ENCODE measurements around the gene ACACA. TPM values are rescaled to one million over a fixed set of nuclear protein-coding genes. Genes with fewer than 3 reads are reported as not detected.

Gene ACACA
- total RNA-seq, 2 donors from 2014 or later = 8.6 to 10.2 TPM

DNA sequence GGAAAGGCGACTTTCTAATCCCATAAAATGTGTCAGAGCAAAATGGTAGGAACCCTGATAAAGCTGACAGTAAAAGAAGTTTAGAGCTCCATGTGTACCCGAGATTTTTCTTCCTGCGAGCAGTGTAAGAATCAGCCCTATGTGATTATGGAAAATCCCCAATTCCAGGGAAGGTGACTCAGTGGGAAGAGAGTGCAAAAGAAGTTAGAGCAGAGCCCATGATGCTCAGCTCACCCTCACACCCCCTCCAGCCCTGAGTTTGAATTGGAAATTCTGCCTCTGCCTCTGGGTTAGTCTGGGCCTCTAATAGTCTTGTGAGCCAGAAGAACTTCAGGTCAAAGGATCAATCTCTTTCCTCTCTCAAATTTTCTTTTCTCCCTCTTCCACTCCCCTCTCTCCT, 18.4 kb downstream of the ACACA start:
- TF ChIP-seq, protein P1, sequence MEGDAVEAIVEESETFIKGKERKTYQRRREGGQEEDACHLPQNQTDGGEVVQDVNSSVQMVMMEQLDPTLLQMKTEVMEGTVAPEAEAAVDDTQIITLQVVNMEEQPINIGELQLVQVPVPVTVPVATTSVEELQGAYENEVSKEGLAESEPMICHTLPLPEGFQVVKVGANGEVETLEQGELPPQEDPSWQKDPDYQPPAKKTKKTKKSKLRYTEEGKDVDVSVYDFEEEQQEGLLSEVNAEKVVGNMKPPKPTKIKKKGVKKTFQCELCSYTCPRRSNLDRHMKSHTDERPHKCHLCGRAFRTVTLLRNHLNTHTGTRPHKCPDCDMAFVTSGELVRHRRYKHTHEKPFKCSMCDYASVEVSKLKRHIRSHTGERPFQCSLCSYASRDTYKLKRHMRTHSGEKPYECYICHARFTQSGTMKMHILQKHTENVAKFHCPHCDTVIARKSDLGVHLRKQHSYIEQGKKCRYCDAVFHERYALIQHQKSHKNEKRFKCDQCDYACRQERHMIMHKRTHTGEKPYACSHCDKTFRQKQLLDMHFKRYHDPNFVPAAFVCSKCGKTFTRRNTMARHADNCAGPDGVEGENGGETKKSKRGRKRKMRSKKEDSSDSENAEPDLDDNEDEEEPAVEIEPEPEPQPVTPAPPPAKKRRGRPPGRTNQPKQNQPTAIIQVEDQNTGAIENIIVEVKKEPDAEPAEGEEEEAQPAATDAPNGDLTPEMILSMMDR (IDR thresholded peaks at IDR 0.05) = no peak
- no peaks in the 10 kb centered on the region for H3K27me3 ChIP-seq
- H3K4me3 ChIP-seq = no peak overlapping the region
- no peak overlapping the region for H3K27ac ChIP-seq
- H3K9me3 ChIP-seq = no peaks in the 10 kb centered on the region
- no peaks in the 10 kb centered on the region for H3K36me3 ChIP-seq
- peaks cover 0 to 19% of the 10 kb centered on the region in 2 donors for H3K4me1 ChIP-seq
- no peak for DNase-seq (ENCODE audit: low spot score)

DNA sequence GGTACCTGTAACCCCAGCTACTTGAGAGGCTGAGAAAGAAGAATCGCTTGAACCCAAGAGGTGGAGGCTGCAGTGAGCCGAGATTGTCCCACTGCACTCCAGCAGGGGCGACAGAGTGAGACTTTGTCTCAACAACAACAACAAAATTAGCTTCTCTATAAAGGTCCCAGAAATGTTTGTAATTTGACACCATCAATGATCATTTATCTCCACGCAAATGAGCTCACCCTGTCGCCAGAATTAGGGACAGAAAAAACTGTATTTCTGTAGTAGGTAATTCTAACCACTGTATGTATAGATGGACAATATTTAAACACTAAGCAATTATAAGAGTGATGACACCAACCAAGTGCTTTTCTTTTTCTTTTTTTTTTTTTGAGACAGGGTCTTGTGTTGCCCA, 20.2 kb downstream of the ACACA start:
- no peak overlapping the region for H3K4me3 ChIP-seq
- H3K9me3 ChIP-seq = no peaks in the 10 kb centered on the region
- no peak overlapping the region for H3K27ac ChIP-seq
- peaks cover 0 to 8% of the 10 kb centered on the region in 2 donors for H3K4me1 ChIP-seq
- H3K27me3 ChIP-seq = no peaks in the 10 kb centered on the region
- no peak for DNase-seq (ENCODE audit: low spot score)
- TF ChIP-seq, protein P1 (IDR thresholded peaks at IDR 0.05) = no peak
- H3K36me3 ChIP-seq = no peaks in the 10 kb centered on the region

- H3K9me3 ChIP-seq = no peaks in the 10 kb centered on the region
- TF ChIP-seq, protein P1 (IDR thresholded peaks at IDR 0.05) = no peak
- H3K36me3 ChIP-seq = no peaks in the 10 kb centered on the region
- H3K27me3 ChIP-seq = no peaks in the 10 kb centered on the region
- no peak for DNase-seq (ENCODE audit: low spot score)
- no peak overlapping the region for H3K4me3 ChIP-seq
- H3K27ac ChIP-seq = no peak overlapping the region
- no peaks in the 10 kb centered on the region for H3K4me1 ChIP-seq
Observed at GRCh38 chr17:37385474-37385990, 21.1 kb downstream of the ACACA start.

- DNase-seq (ENCODE audit: low spot score) = no peak
- Histone ChIP-seq H3K4me1 (no peaks in the 10 kb centered on the region), H3K27ac (no peak overlapping the region), H3K9me3 (no peaks in the 10 kb centered on the region), H3K36me3 (no peaks in the 10 kb centered on the region), H3K27me3 (no peaks in the 10 kb centered on the region), H3K4me3 (no peak overlapping the region)
- TF ChIP-seq, protein P1 (IDR thresholded peaks at IDR 0.05) = no peak
Observed at GRCh38 chr17:37384560-37385149, 22.0 kb downstream of the ACACA start.

- Histone ChIP-seq H3K4me1 (no peaks in the 10 kb centered on the region), H3K4me3 (no peak overlapping the region), H3K9me3 (no peaks in the 10 kb centered on the region), H3K27me3 (no peaks in the 10 kb centered on the region), H3K27ac (no peak overlapping the region), H3K36me3 (no peaks in the 10 kb centered on the region)
- no peak for DNase-seq (ENCODE audit: low spot score)
- TF ChIP-seq, protein P1 (IDR thresholded peaks at IDR 0.05) = no peak
Observed at GRCh38 chr17:37382056-37382455, 24.6 kb downstream of the ACACA start.

DNA sequence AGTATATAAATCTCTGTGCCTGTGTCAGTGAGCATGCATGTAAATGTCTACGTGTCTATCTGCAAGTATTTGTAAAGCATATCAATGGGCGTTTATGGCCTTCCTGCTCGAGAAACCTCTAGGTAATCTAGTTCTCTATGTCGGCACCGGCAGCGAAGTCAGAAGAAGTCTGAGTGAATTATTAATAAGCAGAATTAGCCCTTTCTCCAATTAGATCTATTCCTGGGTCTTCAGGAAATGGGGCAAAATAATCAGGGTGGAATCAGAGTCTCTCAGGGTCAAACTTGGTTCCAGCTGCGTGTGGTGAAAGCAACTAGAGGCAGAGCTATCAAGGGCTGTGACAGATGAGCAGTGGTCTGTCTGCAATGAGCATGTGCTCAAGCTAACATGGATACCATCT, 30.9 kb downstream of the ACACA start, which contains the start of gene C17orf78:
Gene C17orf78 (plus strand): TSS at position 280 of the 400 bp plus-strand sequence. CDS start 108 bp downstream, at position 388.
- no peaks in the 10 kb centered on the region for H3K36me3 ChIP-seq
- no peaks in the 10 kb centered on the region for H3K9me3 ChIP-seq
- TF ChIP-seq, protein P1 (IDR thresholded peaks at IDR 0.05) = no peak
- H3K27me3 ChIP-seq = no peaks in the 10 kb centered on the region
- H3K4me3 ChIP-seq = no peak within 1 kb of the TSS
- H3K27ac ChIP-seq = no peak within 1 kb of the TSS
- no peaks in the 10 kb centered on the region for H3K4me1 ChIP-seq
- no peak for DNase-seq (ENCODE audit: low spot score)

All from right atrium auricular region (tissue), 2 donors.